GM13976 (cell line): Measurements from ENCODE around the gene KLHL26.

Source experiments
- DNase-seq: peaks from one replicate; pipeline ENCODE4 v3.0.0; 2012; ENCODE audit warnings: low spot score
- in situ Hi-C: fragments of 300-500 bp; cut with MboI; formaldehyde crosslinking; loops from one replicate; pipeline ENCODE4 v1.12.0; 2022; ENCODE audit warnings: low sequenced_read_pairs, mixed read lengths, inconsistent platforms; ENCODE audit not compliant: unreplicated experiment
- TF ChIP-seq, protein P1 (sequence below): IDR thresholded peaks from 2 replicates; pipeline ENCODE4 v1.5.1; 2012; ENCODE audit warnings: borderline replicate concordance, mild to moderate bottlenecking; ENCODE audit not compliant: insufficient read depth; ENCODE audit errors: extremely low read depth, missing control alignments, control extremely low read depth

KLHL26 gene

DNA sequence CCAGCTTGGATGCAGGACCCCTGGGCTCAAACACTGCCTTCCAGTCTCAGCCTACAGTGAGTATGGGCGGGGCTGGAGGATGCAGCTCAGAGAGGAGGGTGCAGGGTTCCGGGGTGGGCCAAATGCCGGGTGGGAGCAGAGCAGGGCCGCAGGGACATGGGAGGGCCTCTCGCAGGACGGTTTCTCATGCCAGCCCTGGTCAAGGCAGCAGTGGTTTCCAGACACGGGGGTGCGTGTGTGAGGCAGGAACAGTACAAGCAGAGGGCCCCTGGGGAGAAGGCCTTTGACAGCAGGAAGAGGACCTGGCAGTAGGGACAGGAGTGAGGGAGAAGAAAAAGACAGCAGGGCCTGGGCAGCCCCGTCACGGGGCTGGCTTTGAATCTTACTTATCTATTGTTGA, 80.8 kb downstream of the KLHL26 start:
- in situ Hi-C loops = no loop called here
- DNase-seq = no peak

DNA sequence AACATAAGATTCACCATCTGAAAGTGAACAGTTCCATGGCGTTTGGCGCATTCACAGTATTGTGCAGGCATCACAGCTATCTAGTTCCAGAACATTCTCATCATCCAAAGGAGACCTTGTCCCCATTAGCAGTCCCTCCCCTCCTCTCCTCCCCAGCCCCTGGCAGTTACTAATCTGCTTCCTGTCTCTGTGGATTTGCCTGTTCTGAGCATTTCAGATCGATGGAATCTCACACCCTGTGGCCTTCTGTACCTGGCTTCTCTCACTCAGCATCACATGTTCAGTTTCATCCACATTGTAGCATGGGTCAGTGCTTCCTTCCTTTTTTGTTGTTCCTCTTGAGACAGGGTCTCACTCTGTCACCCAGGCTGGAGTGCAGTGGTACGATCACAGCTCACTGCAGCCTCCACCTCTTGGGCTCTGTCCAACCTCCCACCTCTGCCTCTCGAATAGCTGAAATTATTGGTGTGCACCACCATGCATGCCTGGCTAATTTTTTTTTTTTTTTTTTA, 81.2 kb downstream of the KLHL26 start:
- TF ChIP-seq, protein P1, sequence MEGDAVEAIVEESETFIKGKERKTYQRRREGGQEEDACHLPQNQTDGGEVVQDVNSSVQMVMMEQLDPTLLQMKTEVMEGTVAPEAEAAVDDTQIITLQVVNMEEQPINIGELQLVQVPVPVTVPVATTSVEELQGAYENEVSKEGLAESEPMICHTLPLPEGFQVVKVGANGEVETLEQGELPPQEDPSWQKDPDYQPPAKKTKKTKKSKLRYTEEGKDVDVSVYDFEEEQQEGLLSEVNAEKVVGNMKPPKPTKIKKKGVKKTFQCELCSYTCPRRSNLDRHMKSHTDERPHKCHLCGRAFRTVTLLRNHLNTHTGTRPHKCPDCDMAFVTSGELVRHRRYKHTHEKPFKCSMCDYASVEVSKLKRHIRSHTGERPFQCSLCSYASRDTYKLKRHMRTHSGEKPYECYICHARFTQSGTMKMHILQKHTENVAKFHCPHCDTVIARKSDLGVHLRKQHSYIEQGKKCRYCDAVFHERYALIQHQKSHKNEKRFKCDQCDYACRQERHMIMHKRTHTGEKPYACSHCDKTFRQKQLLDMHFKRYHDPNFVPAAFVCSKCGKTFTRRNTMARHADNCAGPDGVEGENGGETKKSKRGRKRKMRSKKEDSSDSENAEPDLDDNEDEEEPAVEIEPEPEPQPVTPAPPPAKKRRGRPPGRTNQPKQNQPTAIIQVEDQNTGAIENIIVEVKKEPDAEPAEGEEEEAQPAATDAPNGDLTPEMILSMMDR = no peak
- DNase-seq = no peak
- in situ Hi-C loops = no loop called here

More for the DNA sequence above, 80.8 kb downstream of the KLHL26 start:
- TF ChIP-seq, protein P1 = no peak

DNA sequence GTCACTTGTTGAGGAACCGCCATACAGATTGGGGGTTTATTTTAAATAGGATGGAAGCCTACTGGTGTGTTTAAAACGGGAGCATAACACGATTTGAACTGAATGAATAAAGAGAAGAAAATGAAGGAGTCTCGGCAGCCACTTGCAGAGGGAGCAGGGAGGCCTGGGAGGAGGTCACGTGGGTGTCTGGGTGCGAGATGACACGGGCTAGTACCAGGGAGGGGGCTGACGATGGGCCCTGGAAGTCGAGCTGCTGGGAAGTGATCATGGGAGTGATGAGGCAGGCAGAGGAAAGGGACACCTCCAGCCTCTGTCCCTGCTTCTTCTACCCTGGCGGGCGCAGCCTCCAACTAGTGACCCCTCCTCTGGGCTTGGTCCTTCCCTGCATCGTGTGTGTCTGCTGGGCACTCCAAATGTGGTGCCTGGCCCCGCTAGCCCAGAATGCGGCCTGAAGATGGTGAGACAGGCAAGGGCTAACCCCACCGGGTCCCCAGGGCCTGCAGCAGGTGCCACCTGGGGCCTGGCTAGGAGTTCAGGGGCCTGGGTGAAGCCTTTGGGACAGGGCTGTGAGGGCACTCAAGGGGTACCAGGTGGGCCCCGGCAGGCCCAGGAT, 82.1 kb downstream of the KLHL26 start:
- in situ Hi-C loops = no loop called here
- no peak for DNase-seq

DNA sequence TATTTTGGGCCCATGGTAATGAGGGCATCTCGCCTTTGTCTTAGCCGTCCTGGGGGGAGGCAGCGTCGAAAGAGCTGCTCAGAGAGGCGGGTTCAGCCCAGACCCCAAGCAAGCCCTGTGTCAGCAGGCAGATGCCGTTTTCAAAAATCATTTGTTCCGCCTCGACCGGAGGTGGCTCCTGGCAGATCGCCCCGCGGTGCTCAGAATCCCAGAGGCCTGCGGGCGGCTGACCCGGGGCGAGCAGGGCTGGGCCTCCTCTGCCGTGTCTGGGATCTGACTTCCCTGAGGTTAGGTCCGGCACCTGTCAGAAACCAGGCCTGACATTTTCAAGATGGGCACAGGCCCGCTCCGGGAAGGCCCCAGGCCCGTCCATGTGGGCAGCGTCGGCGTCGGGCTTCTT, 82.7 kb downstream of the KLHL26 start:
- in situ Hi-C loops = no loop called here
- no peak for DNase-seq
- TF ChIP-seq, protein P1 = no peak

More for the DNA sequence above, 82.1 kb downstream of the KLHL26 start:
- TF ChIP-seq, protein P1 = no peak
